Uterus (tissue), 2 donors: ENCODE data around the gene NRXN3.

ENCODE experiments used
- CTCF ChIP-seq, 4 experiments: fragments of 200-600 bp in 2 of 4; fragments of 450-650 bp in 2 of 4; sonication (generic) in 2 of 4; IDR thresholded peaks; one replicate each; pipeline ENCODE4 v1.5.1; 2016 to 2019; ENCODE audit warnings: antibody characterized with exemption in 4 of 4, mild to moderate bottlenecking in 2 of 4, moderate library complexity in 1 of 4
- POLR2A ChIP-seq, 2 donors: fragments of 450-650 bp; IDR thresholded peaks; one replicate each; pipeline ENCODE4 v1.6.1; 2016; ENCODE audit warnings: antibody characterized with exemption in 2 of 2, mild to moderate bottlenecking in 1 of 2, moderate library complexity in 1 of 2

DNA sequence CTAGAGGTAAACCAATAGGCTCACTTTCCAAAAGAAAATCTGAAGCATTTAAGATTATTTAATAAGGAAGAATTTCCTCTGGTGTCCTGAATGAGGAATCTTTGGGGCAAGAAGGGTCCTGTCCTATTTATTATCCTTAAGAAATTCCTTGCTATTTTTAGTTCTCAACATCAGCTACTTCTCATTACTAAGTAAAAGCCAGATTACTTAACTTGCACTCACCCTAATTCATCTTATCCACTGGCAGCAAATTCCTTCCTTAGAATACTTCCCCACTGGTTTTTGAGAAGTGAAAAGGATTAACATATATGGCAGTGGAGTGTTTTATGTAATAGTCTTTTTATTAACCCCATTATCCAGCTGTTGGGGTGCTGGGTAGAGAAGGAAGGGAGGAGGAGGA, 1273.4 kb downstream of the NRXN3 start:
- TF ChIP-seq CTCF (IDR thresholded peaks at IDR 0.05) (no peak), POLR2A (IDR thresholded peaks at IDR 0.05) (no peak)
